GM18909 (cell line): ENCODE data around the gene SHROOM3.

Experiments used
- ATAC-seq: cut with Tn5 transposase; IDR thresholded peaks from one replicate; pipeline ENCODE4 v1.9.1; 2021; ENCODE audit warnings: mild to moderate bottlenecking; ENCODE audit not compliant: unreplicated experiment, poor library complexity

SHROOM3 gene

GRCh38 chr4:76585897-76586360 is 150.9 kb downstream of the SHROOM3 start:
- peak; percentile 89 for ATAC-seq

- ATAC-seq, result no peak
Observed at GRCh38 chr4:76588274-76588673, 153.2 kb downstream of the SHROOM3 start.

GRCh38 chr4:76589402-76589801 is 154.4 kb downstream of the SHROOM3 start:
- ATAC-seq, result no peak

GRCh38 chr4:76589872-76590797 is 155.1 kb downstream of the SHROOM3 start:
- ATAC-seq, result no peak

- no peak for ATAC-seq
Observed at GRCh38 chr4:76590798-76591281, 155.8 kb downstream of the SHROOM3 start.

- ATAC-seq, result no peak
Observed at GRCh38 chr4:76591992-76592391, 157.0 kb downstream of the SHROOM3 start.

GRCh38 chr4:76592460-76592859 is 157.4 kb downstream of the SHROOM3 start:
- no peak for ATAC-seq

- ATAC-seq, result no peak
Observed at GRCh38 chr4:76594173-76594572, 159.1 kb downstream of the SHROOM3 start.

- no peak for ATAC-seq
Observed at GRCh38 chr4:76595435-76595834, 160.4 kb downstream of the SHROOM3 start.

- no peak for ATAC-seq
Observed at GRCh38 chr4:76596713-76597112, 161.7 kb downstream of the SHROOM3 start.

- no peak for ATAC-seq
Observed at GRCh38 chr4:76597423-76597979, 162.5 kb downstream of the SHROOM3 start.

GRCh38 chr4:76600447-76600846 is 165.4 kb downstream of the SHROOM3 start:
- ATAC-seq, result no peak

- no peak for ATAC-seq
Observed at GRCh38 chr4:76601791-76602190, 166.8 kb downstream of the SHROOM3 start.

GRCh38 chr4:76605099-76605563 is 170.1 kb downstream of the SHROOM3 start:
- ATAC-seq, result no peak

- ATAC-seq, result no peak
Observed at GRCh38 chr4:76606645-76607265, 171.7 kb downstream of the SHROOM3 start.

- ATAC-seq, result peak; percentile 96
Observed at GRCh38 chr4:76607266-76607799, 172.3 kb downstream of the SHROOM3 start.

GRCh38 chr4:76607846-76608245 is 172.8 kb downstream of the SHROOM3 start:
- ATAC-seq, result no peak

GRCh38 chr4:76608549-76608948 is 173.5 kb downstream of the SHROOM3 start:
- ATAC-seq, result peak; percentile 34

- no peak for ATAC-seq
Observed at GRCh38 chr4:76610751-76611547, 175.9 kb downstream of the SHROOM3 start.
